Fibroblast of lung (primary cell): ENCODE results near the gene ORM2. TPM values are rescaled to one million over a fixed set of nuclear protein-coding genes. Genes with fewer than 3 reads are reported as not detected.

Experiments
- DNase-seq, 2 donors: peaks; one replicate each; pipeline versions ENCODE4 v3.0.0 to v3.0.0-alpha.2; 2010; ENCODE audit warnings: low read depth in 2 of 2
- H2AFZ ChIP-seq: 2 replicates; pipeline ENCODE4 v1.5.1; 2012; ENCODE audit warnings: low read length, control low read depth, inconsistent platforms
- H3K27ac ChIP-seq: 2 replicates; pipeline ENCODE4 v1.5.1; 2011; ENCODE audit warnings: low read length, control low read depth; ENCODE audit not compliant: insufficient read depth
- H3K27me3 ChIP-seq: 2 replicates; pipeline ENCODE4 v1.5.1; 2011; ENCODE audit warnings: mild to moderate bottlenecking, low read length; ENCODE audit not compliant: control insufficient read depth, insufficient read depth
- H3K36me3 ChIP-seq: 2 replicates; pipeline ENCODE4 v1.5.1; 2011; ENCODE audit warnings: low read length; ENCODE audit not compliant: control insufficient read depth, insufficient read depth
- H3K4me1 ChIP-seq: 2 replicates; pipeline ENCODE4 v1.5.1; 2011; ENCODE audit warnings: low read length; ENCODE audit not compliant: control insufficient read depth, insufficient read depth; ENCODE audit errors: extremely low read depth
- H3K4me2 ChIP-seq: 2 replicates; pipeline ENCODE4 v1.5.1; 2011; ENCODE audit warnings: low read length, control low read depth; ENCODE audit not compliant: insufficient read depth; ENCODE audit errors: extremely low read depth
- H3K4me3 ChIP-seq, 4 experiments: fragments of 200-600 bp in 1 of 4; sonication (generic) in 1 of 4; replicated peaks in 1 of 4; 2 replicates each; pipeline ENCODE4 v1.5.1; 2011 to 2016; ENCODE audit warnings: low read length in 4 of 4, low read depth in 3 of 4, mild to moderate bottlenecking in 3 of 4, control low read depth in 2 of 4, inconsistent platforms in 1 of 4, mixed read lengths in 1 of 4; ENCODE audit not compliant: insufficient read depth in 1 of 4; ENCODE audit errors: control extremely low read depth in 1 of 4
- H3K79me2 ChIP-seq: 2 replicates; pipeline ENCODE4 v1.5.1; 2012; ENCODE audit warnings: mild to moderate bottlenecking, low read length, inconsistent platforms; ENCODE audit not compliant: control insufficient read depth, insufficient read depth
- H3K9ac ChIP-seq: 2 replicates; pipeline ENCODE4 v1.5.1; 2011; ENCODE audit warnings: mild to moderate bottlenecking, low read length, control low read depth; ENCODE audit not compliant: insufficient read depth
- H3K9me3 ChIP-seq: 2 replicates; pipeline ENCODE4 v1.5.1; 2012; ENCODE audit warnings: low read depth, low read length; ENCODE audit not compliant: control insufficient read depth, insufficient read depth
- H4K20me1 ChIP-seq: 2 replicates; pipeline ENCODE4 v1.5.1; 2011; ENCODE audit warnings: low read length; ENCODE audit not compliant: control insufficient read depth, insufficient read depth; ENCODE audit errors: extremely low read depth
- CTCF ChIP-seq, 2 donors: IDR thresholded peaks in 1 of 2; conservative IDR thresholded peaks in 1 of 2; 1 replicate in 1 of 2; 2 replicates in 1 of 2; pipeline ENCODE4 v1.5.1; 2011 to 2012; ENCODE audit warnings: low read length in 2 of 2, control low read depth in 1 of 2, inconsistent platforms in 1 of 2, low read depth in 1 of 2, mild to moderate bottlenecking in 1 of 2
- EZH2 ChIP-seq: IDR thresholded peaks from 2 replicates; pipeline ENCODE4 v1.5.1; 2012; ENCODE audit warnings: low read length, control low read depth, mild to moderate bottlenecking; ENCODE audit errors: missing control alignments
- polyA plus RNA-seq, 2 donors: library from polyadenylated mRNA; depleted of rRNA in 1 of 2; stranded (reverse) in 1 of 2; unstranded in 1 of 2; fragments of >200 nt; gene quantifications; 2 replicates each; pipeline ENCODE4 v1.2.1, GENCODE V29; 2011 to 2012; ENCODE audit warnings: missing spikeins in 1 of 2
- total RNA-seq: library from RNA; depleted of rRNA; stranded (reverse); fragments of >200 nt; gene quantifications from 2 replicates; pipeline ENCODE4 v1.2.1, GENCODE V29; 2014

Gene ORM2
- total and polyA plus RNA-seq, 2 donors (not counting 1 experiment from before 2014, with no cell fraction given) = not detected

- DNase-seq = no peak
- H3K27me3 ChIP-seq = no peaks in the 10 kb centered on the region
- no peak overlapping the region for H3K27ac ChIP-seq
- peaks cover 2% of the 10 kb centered on the region for H3K36me3 ChIP-seq
- TF ChIP-seq CTCF (conservative IDR thresholded peaks at IDR 0.05 in 1 of 2, IDR thresholded peaks at IDR 0.05 in 1 of 2; ENCODE audit: low read depth in 1 of 2, low read length in 2 of 2) = no peak
- TF ChIP-seq EZH2 = no peak
- H2AFZ ChIP-seq = no peak overlapping the region
- H3K4me2 ChIP-seq = no peak overlapping the region
- no peaks in the 10 kb centered on the region for H3K9me3 ChIP-seq
- no peak overlapping the region for H3K4me3 ChIP-seq
- H3K4me1 ChIP-seq = no peaks in the 10 kb centered on the region
- H3K9ac ChIP-seq = no peak overlapping the region
- no peaks in the 10 kb centered on the region for H4K20me1 ChIP-seq
- no peaks in the 10 kb centered on the region for H3K79me2 ChIP-seq
These were observed 26.1 kb upstream of the ORM2 start for GRCh38 chr9:114303571-114303970.

- Histone ChIP-seq H3K9ac (no peak overlapping the region), H3K36me3 (peaks cover 2% of the 10 kb centered on the region), H3K27ac (no peak overlapping the region), H3K4me1 (no peaks in the 10 kb centered on the region), H2AFZ (no peak overlapping the region), H3K4me3 (no peak overlapping the region), H3K79me2 (no peaks in the 10 kb centered on the region), H3K4me2 (no peak overlapping the region), H3K27me3 (no peaks in the 10 kb centered on the region), H3K9me3 (no peaks in the 10 kb centered on the region), H4K20me1 (no peaks in the 10 kb centered on the region)
- DNase-seq = no peak
- TF ChIP-seq CTCF (conservative IDR thresholded peaks at IDR 0.05 in 1 of 2, IDR thresholded peaks at IDR 0.05 in 1 of 2; ENCODE audit: low read depth in 1 of 2, low read length in 2 of 2) (no peak), EZH2 (no peak)
These were observed 25.7 kb upstream of the ORM2 start for GRCh38 chr9:114303977-114304376.

GRCh38 chr9:114304416-114305188, 25.1 kb upstream of the ORM2 start:
- H3K27ac ChIP-seq = no peak overlapping the region
- H3K4me3 ChIP-seq = no peak overlapping the region
- no peaks in the 10 kb centered on the region for H3K9me3 ChIP-seq
- peaks cover 2% of the 10 kb centered on the region for H3K36me3 ChIP-seq
- no peak overlapping the region for H3K4me2 ChIP-seq
- no peaks in the 10 kb centered on the region for H4K20me1 ChIP-seq
- H3K79me2 ChIP-seq = no peaks in the 10 kb centered on the region
- no peak overlapping the region for H2AFZ ChIP-seq
- no peaks in the 10 kb centered on the region for H3K27me3 ChIP-seq
- TF ChIP-seq CTCF (conservative IDR thresholded peaks at IDR 0.05 in 1 of 2, IDR thresholded peaks at IDR 0.05 in 1 of 2; ENCODE audit: low read depth in 1 of 2, low read length in 2 of 2) (no peak), EZH2 (no peak)
- H3K9ac ChIP-seq = no peak overlapping the region
- DNase-seq = no peak
- no peaks in the 10 kb centered on the region for H3K4me1 ChIP-seq
